NCI-H345 (cell line): ENCODE measurements around the gene SIRPA.
A peak's percentile ranks its signal among the peaks of the same experiment; 100 is the strongest.
"Not testable (repeated sequence)": the region's sequence is repeated elsewhere in the genome, so short reads cannot be mapped to it uniquely, and the experiment has no call there.

ENCODE experiments used
- DNase-seq: peaks from one replicate; lab custom pipeline; 2025; lab: John Stamatoyannopoulos, UW

SIRPA gene

DNA sequence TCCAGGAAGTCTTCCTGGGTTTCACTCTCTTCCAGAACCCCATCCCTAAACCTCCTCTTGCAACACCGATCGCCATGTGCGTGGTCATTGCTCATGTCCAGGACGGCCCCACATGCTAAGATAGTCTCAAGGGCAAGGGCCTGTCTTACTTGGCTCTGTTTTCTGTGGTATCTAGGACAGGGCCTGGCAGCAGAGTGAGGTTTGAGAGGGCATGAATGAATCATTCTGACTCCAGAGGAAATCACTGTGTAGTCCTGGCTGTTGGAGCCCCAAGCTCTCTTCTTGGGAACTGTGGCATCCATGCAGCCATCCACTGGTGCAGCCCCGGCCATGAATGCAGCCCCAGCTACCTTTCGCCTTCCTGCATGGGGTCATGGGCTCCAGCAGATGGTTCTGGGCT, 12.4 kb downstream of the SIRPA start:
- no peak for DNase-seq

DNA sequence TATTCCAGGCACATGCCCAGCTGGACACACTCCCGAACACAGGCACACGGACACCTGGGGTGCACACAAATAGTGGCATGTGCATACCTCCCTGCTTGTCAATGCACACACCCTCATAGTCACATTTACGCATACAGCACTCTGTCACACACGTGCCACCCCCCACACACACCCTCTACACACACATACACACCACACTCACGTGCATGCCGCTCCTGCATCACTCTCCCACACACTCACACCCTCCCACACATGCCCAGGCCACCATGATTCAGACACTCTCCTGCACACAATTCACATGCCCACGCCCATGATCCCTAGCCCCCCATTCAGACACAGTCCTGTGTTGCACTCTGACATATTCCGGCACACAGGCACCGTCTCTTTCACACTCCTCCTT, 13.0 kb downstream of the SIRPA start:
- DNase-seq = no peak

- DNase-seq = no peak
These were observed 13.9 kb downstream of the SIRPA start for GRCh38 chr20:1909097-1909496.

DNA sequence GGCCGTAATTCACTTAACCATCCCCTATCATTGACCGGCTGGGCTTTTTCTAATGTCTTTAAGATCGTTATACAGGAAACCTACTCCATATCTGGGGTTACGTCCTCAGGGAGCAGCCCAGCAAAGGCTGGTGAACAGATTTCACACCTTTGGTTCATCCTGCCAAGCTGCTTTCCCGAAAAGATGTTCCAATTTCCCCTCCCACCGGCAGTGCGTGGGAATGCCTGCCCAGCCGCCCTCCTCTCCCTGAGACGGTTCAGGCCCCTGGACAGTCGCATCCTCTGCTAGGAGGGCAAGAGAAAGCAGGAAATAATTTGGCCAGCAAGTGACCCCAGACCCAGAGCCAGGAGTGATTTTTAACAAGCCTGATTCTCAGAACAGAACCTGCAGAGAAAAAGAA, 16.3 kb downstream of the SIRPA start:
- no peak for DNase-seq

DNA sequence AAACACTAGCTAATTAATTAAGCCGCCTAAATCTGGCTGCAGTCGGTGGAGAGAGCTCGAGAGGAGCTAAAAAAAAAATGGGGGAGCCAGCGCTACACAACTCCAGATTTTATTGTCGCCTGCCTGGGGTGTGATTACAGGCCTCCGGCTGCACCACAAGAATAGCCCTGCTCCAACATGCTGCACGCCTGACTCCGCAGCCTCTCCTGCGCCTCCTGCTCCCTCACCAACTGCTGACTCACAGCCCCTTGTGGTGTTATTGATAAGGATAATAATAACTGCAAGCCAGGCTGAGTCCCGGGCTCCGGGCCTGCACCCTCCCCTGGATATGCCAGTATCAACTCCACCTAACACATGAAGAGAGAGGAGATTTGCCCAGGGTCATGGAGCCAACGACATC, 16.8 kb downstream of the SIRPA start:
- DNase-seq = no peak

DNA sequence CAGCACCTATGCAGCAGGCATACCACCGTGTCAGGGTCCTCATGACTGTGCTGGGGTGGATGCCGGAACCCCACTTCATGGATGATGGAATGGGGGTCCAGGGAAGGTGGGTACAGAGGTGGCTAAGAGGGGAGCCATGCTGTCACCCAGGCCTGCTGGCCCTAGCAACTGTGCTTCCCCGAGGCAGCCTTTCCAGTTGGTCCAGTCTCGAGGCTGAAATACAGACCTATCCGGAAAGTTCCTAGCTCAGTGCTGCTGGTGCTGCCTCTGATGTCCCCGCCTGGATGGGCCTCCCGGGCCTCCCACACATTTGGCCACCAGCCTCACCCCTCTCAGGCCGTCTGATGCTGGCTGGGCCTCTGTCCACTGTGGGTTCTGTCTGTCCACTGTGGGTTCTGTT, 17.4 kb downstream of the SIRPA start:
- DNase-seq = no peak

DNA sequence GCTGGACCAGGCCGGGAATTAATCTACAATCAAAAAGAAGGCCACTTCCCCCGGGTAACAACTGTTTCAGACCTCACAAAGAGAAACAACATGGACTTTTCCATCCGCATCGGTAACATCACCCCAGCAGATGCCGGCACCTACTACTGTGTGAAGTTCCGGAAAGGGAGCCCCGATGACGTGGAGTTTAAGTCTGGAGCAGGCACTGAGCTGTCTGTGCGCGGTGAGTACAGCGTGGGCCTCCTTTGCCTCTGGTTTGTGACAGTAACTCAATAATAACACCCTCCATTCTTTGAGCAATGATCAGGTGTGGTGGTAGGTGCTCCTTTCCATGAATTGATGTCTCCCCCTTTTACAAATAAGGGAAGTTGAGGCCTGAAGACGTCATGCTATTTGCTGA, 20.0 kb downstream of the SIRPA start:
- DNase-seq = not testable (repeated sequence)

- DNase-seq = no peak
These were observed 20.5 kb downstream of the SIRPA start for GRCh38 chr20:1915725-1916124.

GRCh38 chr20:1917786-1918185, 22.6 kb downstream of the SIRPA start:
- DNase-seq = no peak

DNA sequence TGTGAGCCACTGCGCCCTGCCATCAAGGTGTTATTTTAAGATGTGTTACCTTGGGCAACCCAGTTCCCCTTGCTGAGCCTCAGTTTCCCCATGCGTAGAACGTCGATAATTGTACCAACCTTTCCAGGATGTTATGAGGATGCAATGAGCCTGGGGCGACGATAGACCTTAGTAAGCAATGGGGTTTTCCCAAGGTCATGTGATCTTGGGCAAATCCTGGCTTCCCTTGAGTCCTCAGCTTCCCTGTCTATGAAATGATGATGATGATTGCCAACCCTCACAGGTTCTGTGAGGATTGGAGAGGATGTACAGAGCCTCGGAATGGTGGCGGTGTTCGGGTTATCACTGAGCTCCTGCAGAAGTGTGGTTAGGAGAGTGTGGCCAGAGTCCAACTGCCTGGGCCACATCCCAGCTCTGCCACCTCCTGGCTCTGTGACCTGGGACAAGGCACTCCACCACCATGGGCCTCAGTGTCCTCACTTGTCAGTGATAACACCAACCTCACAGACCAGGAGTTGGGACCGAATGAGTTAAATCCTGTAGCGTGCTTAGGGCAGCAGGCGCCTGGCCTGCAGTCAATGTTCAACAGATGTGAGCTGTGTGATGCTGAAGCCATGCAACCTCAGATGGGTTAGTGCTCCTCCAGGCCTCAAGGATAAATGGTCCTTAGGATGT, 23.4 kb downstream of the SIRPA start:
- no peak for DNase-seq

GRCh38 chr20:1920252-1920651, 25.0 kb downstream of the SIRPA start:
- DNase-seq = no peak

GRCh38 chr20:1920826-1921225, 25.6 kb downstream of the SIRPA start:
- no peak for DNase-seq

- not testable (repeated sequence) for DNase-seq
These were observed 26.8 kb downstream of the SIRPA start for GRCh38 chr20:1921985-1922384.

DNA sequence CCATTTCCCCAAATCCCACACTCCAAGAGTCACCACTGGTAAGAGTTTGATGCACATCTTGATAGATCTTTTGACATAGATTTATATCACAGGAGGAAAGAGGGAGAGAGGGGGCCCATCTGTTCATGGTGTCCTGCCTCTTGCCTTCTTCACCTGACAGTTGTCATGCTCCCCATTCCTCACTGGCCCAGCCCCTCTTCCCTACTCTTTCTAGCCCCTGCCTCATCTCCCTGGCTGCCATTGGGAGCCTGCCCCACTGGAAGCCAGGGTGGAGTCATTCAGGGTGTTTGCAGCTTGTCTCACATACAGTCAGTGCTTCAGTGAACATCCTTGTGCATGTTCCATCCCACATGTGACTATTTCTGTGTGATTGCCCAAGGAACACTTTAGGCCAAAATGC, 27.6 kb downstream of the SIRPA start:
- DNase-seq = no peak

- no peak for DNase-seq
These were observed 30.0 kb downstream of the SIRPA start for GRCh38 chr20:1924910-1925861.

DNA sequence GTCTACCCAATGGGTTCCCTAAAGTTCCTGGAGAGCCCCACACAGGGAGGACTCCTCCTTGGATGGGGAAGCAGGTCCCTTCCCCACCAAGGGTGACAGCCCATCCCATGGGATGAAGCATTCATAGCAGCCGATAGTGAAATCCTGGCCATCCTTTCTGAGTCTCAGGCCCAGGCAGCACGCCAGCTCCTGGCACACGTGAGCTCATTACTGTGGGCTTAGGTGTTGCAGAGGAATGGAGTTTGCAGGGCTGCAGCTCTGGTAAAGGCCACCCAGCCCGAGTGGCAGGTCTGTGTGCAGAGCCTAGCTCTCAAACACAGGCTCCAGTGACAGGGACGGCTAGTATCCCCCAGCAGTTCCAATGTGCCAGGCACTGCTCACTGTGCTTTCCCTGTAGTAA, 31.0 kb downstream of the SIRPA start:
- DNase-seq = no peak

- no peak for DNase-seq
These were observed 32.0 kb downstream of the SIRPA start for GRCh38 chr20:1927217-1927616.

GRCh38 chr20:1928154-1928553, 32.9 kb downstream of the SIRPA start:
- no peak for DNase-seq

DNA sequence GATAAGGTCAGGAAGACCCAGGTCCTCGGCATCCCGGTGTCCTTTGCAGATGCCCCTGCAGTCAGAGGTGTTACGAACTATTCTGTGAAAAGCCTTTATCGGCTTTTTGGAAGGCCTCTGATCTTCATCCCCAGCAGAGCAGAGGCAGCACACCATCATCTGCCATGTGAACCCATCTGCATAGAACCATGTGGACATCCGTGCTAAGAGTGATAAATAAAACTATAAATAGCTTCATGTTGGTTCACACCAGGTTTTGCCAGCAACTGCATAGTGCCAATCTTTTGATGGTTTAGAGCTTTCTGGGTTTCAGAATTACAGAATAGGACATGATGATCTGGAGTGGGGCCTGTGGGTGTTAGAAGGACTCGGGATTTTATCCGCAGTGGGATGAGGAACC, 33.6 kb downstream of the SIRPA start:
- DNase-seq = no peak

DNA sequence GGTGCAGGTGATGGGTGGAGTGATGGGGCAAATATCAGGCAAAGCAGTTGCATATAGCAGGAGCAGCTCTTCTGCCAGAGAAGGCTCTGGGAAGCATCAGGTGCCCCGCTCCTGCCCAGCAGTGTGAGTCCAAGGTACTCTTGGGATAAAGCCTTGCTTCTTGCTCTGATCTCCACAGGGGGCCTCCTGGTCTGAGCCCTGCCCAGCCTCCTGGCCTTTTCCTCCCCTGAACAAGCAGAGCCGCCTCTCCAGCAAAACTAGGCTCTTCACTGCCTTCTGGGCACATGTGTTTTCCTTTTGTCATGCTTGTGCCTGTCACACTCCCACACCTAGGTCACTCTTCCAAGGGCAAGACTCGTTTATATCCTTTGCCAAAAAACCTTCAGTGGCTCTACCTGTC, 34.3 kb downstream of the SIRPA start:
- no peak for DNase-seq

GRCh38 chr20:1930165-1930564, 35.0 kb downstream of the SIRPA start:
- DNase-seq = peak; percentile 35

DNA sequence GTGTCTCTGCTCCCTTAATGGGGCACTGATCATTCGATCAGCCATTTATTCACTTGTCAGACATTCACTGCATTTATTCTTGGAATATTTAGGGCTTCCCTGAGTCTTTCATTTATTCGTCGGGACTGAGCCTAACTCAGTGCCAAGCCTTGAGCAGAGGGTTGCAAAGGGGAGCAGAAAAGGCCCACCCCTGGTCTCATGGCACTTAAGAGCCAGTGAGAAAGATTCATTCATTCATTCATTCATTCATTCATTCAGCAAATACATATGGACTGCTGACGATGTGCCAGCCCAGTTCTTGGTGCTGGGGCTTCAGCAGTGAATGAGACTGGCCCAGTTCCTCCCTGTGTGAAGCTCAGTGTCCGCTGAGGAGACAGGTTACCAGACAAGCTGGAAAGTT, 36.6 kb downstream of the SIRPA start:
- no peak for DNase-seq

GRCh38 chr20:1932971-1933370, 37.8 kb downstream of the SIRPA start:
- no peak for DNase-seq
